GM12878 (cell line): Measurements from ENCODE around the gene SIPA1. TPM values are rescaled to one million over a fixed set of nuclear protein-coding genes. Genes with fewer than 3 reads are reported as not detected.

ENCODE experiments used
- ATAC-seq: fragments of 200-7000 bp; cut with Tn5 transposase; 3 replicates; pipeline ENCODE4 v1.9.1; 2020; ENCODE audit warnings: mild to moderate bottlenecking, moderate library complexity
- BruUV-seq: library from RNA; stranded (reverse); fragments of 400-500 nt; replicated peaks from 2 replicates; lab custom pipeline; 2021; lab: Mats Ljungman, UMichigan
- CTCF ChIA-PET: fragments of 300-600 bp; sonication (Branson Sonifier 250); formaldehyde crosslinking; extraction: SDS; loops from one replicate; lab custom pipeline; 2021; ENCODE audit warnings: inconsistent platforms; lab: Yijun Ruan, JAX
- POLR2A ChIA-PET: fragments of 350-600 bp; formaldehyde crosslinking; extraction: SDS; loops from one replicate; lab custom pipeline; 2021; ENCODE audit warnings: inconsistent platforms; lab: Charles Lee
- RAD21 ChIA-PET: fragments of 300-600 bp; sonication (Branson Sonifier 250); formaldehyde crosslinking; loops from one replicate; lab custom pipeline; 2023; ENCODE audit warnings: antibody characterized with exemption; ENCODE audit not compliant: unreplicated experiment; lab: Charles Lee
- SMC1A ChIA-PET: fragments of 300-600 bp; sonication (Branson Sonifier 250); formaldehyde crosslinking; loops from one replicate; lab custom pipeline; 2023; ENCODE audit not compliant: unreplicated experiment, uncharacterized antibody; lab: Charles Lee
- DNase-seq: peaks from one replicate; pipeline ENCODE4 v3.0.0-alpha.2; 2011; ENCODE audit warnings: low read depth, low spot score
- FAIRE-seq: peaks from 3 replicates; lab custom pipeline; 2011; peaks lifted over from hg19 to GRCh38; lab: Jason Lieb, UNC
- H2AFZ ChIP-seq: 2 replicates; pipeline ENCODE4 v1.6.0; 2011; ENCODE audit warnings: low read depth, low read length, control low read depth; ENCODE audit not compliant: control insufficient read depth
- H3K27ac ChIP-seq: 2 replicates; pipeline ENCODE4 v1.5.1; 2011; ENCODE audit warnings: control low read depth; ENCODE audit not compliant: control insufficient read depth, insufficient read depth
- H3K27me3 ChIP-seq, 2 experiments: replicated peaks in 1 of 2; 2 replicates each; pipeline versions ENCODE4 v1.6.0 to v1.6.1; 2011; ENCODE audit warnings: low read length in 1 of 2; ENCODE audit not compliant: control insufficient read depth in 2 of 2, insufficient read depth in 2 of 2
- H3K36me3 ChIP-seq, 2 experiments: 2 replicates each; pipeline ENCODE4 v1.5.1; 2011; ENCODE audit warnings: low read length in 1 of 2; ENCODE audit not compliant: control insufficient read depth in 2 of 2, insufficient read depth in 2 of 2
- H3K4me1 ChIP-seq: 2 replicates; pipeline ENCODE4 v1.6.1; 2011; ENCODE audit warnings: mild to moderate bottlenecking, low read length, moderate library complexity, mixed read lengths; ENCODE audit not compliant: control insufficient read depth, insufficient read depth
- H3K4me2 ChIP-seq: 2 replicates; pipeline ENCODE4 v1.6.0; 2011; ENCODE audit warnings: control low read depth; ENCODE audit not compliant: control insufficient read depth, insufficient read depth
- H3K4me3 ChIP-seq: fragments of 200-600 bp; sonication (generic); 2 replicates; pipeline ENCODE4 v1.5.1; 2016
- H3K79me2 ChIP-seq: 2 replicates; pipeline ENCODE4 v1.6.0; 2011; ENCODE audit warnings: low read length; ENCODE audit not compliant: control insufficient read depth, insufficient read depth
- H3K9ac ChIP-seq: 2 replicates; pipeline ENCODE4 v1.8.0; 2011; ENCODE audit warnings: low read length, control low read depth, mixed read lengths; ENCODE audit not compliant: control insufficient read depth, insufficient read depth
- H3K9me3 ChIP-seq: replicated peaks from 3 replicates; pipeline ENCODE4 v1.5.1; 2011; ENCODE audit warnings: mild to moderate bottlenecking, low read length; ENCODE audit not compliant: control insufficient read depth, insufficient read depth
- H4K20me1 ChIP-seq: 2 replicates; pipeline ENCODE4 v1.6.0; 2011; ENCODE audit not compliant: control insufficient read depth, insufficient read depth
- CEBPB ChIP-seq, 2 experiments: fragments of 150-350 bp in 1 of 2; IDR thresholded peaks; 2 replicates each; pipeline ENCODE4 v1.6.1; 2012 to 2014; ENCODE audit warnings: low read depth in 2 of 2, low read length in 2 of 2, borderline replicate concordance in 1 of 2, inconsistent platforms in 1 of 2
- FOXK2 ChIP-seq: fragments of 450-650 bp; IDR thresholded peaks from 2 replicates; pipeline ENCODE4 v1.6.1; 2017; ENCODE audit warnings: mild to moderate bottlenecking, moderate library complexity
- MAX ChIP-seq: IDR thresholded peaks from 2 replicates; pipeline ENCODE4 v1.6.1; 2012; ENCODE audit warnings: low read depth, low read length, improper control_type of control experiment
- POLR2AphosphoS2 ChIP-seq: IDR thresholded peaks from 2 replicates; pipeline ENCODE4 v1.6.1; 2011; ENCODE audit warnings: low read depth, mild to moderate bottlenecking, low read length, improper control_type of control experiment, moderate library complexity
- ZNF274 ChIP-seq: IDR thresholded peaks from one replicate; pipeline ENCODE4 v1.8.0; 2011; ENCODE audit not compliant: insufficient read length, insufficient read depth
- ZZZ3 ChIP-seq: IDR thresholded peaks from 2 replicates; pipeline ENCODE4 v1.6.1; 2011; ENCODE audit warnings: low read depth; ENCODE audit not compliant: control insufficient read depth, insufficient read length
- WGBS: methylation state at CpG from one replicate; pipeline ENCODE4 v1.1.6; 2016; ENCODE audit warnings: low lambda C conversion rate; ENCODE audit not compliant: insufficient replicate concordance, insufficient coverage; ENCODE audit errors: missing lambda C conversion rate; 5-methylcytosine and 5-hydroxymethylcytosine counted together
- in situ Hi-C: fragments of 300-500 bp; cut with MboI; formaldehyde crosslinking; loops from 9 replicates; pipeline ENCODE4 v1.14.3; 2018; ENCODE audit warnings: mixed read lengths
- intact Hi-C: fragments of 100-400 bp; cut with micrococcal nuclease; formaldehyde crosslinking; loops from one replicate; pipeline ENCODE4 v1.14.2; 2022; ENCODE audit not compliant: unreplicated experiment
- polyA plus RNA-seq, 11 experiments: library from polyadenylated mRNA; depleted of rRNA in 4 of 11; unstranded in 6 of 11; stranded (reverse) in 5 of 11; fragments of >200 nt; fragmentation: Nextera tagmentation in 4 of 11; fragmentation: Illumina TruSeq in 1 of 11; extraction: Ambion mirVana in 4 of 11; extraction: Trizol in 1 of 11; gene quantifications; 1 replicate in 1 of 11; 2 replicates in 10 of 11; pipeline versions ENCODE4 v1.2.1 to v1.2.3, GENCODE V29; 2011 to 2016; ENCODE audit warnings: inconsistent platforms in 2 of 11, missing spikeins in 2 of 11, low read depth in 1 of 11
- total RNA-seq, 4 experiments: library from RNA; depleted of rRNA in 3 of 4; stranded (reverse); fragments of >200 nt in 3 of 4; fragmentation: Illumina TruSeq in 1 of 4; extraction: Trizol in 1 of 4; gene quantifications; 2 replicates each; pipeline versions ENCODE4 v1.2.1 to v1.2.3, GENCODE V29; 2013 to 2021
- TF ChIP-seq, protein P1 (sequence below): fragments of 450-650 bp; IDR thresholded peaks from 2 replicates; pipeline ENCODE4 v1.6.1; 2017; ENCODE audit warnings: antibody characterized with exemption, mild to moderate bottlenecking, moderate library complexity

The SIPA1 gene
- total and polyA plus RNA-seq, 10 of the 15 experiments (the other 5 are each of a cell fraction or from before 2014, with no cell fraction given): 1.0 to 139 (median 33.4) TPM

DNA sequence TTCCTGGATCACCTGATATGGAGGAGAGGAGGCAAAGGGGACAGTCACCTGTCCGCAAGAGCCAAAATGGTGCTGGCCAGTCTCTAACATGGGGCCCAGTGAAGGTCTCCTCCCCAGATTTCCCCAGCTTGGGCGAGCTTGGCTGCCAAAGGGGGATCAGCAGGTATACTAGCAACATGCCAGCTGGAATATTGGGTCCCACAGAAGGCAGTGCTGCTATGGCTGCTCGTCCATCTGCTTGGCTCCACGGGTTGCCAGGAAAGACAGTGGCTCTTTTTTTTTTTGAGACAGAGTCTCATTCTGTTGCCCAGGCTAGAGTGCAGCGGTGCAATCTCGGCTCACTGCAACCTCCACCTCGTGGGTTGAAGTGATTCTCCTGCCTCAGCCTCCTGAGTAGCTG is 61.4 kb downstream of the SIPA1 start:
- DNase-seq (no peak), FAIRE-seq (no peak), ATAC-seq (no peak)
- no peak overlapping the region for H2AFZ ChIP-seq
- no peak overlapping the region for H3K9ac ChIP-seq
- intact Hi-C loops: no loop called here
- H3K27ac ChIP-seq: no peak overlapping the region
- H3K27me3 ChIP-seq: no peaks in the 10 kb centered on the region
- RAD21 ChIA-PET: no interaction called here
- TF ChIP-seq ZNF274: no peak
- TF ChIP-seq ZZZ3: no peak
- no peak for TF ChIP-seq FOXK2
- no peak for TF ChIP-seq POLR2AphosphoS2
- TF ChIP-seq, protein P1, sequence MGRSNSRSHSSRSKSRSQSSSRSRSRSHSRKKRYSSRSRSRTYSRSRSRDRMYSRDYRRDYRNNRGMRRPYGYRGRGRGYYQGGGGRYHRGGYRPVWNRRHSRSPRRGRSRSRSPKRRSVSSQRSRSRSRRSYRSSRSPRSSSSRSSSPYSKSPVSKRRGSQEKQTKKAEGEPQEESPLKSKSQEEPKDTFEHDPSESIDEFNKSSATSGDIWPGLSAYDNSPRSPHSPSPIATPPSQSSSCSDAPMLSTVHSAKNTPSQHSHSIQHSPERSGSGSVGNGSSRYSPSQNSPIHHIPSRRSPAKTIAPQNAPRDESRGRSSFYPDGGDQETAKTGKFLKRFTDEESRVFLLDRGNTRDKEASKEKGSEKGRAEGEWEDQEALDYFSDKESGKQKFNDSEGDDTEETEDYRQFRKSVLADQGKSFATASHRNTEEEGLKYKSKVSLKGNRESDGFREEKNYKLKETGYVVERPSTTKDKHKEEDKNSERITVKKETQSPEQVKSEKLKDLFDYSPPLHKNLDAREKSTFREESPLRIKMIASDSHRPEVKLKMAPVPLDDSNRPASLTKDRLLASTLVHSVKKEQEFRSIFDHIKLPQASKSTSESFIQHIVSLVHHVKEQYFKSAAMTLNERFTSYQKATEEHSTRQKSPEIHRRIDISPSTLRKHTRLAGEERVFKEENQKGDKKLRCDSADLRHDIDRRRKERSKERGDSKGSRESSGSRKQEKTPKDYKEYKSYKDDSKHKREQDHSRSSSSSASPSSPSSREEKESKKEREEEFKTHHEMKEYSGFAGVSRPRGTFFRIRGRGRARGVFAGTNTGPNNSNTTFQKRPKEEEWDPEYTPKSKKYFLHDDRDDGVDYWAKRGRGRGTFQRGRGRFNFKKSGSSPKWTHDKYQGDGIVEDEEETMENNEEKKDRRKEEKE: no peak
- TF ChIP-seq MAX: no peak
- TF ChIP-seq CEBPB (IDR thresholded peaks at IDR 0.05; ENCODE audit: borderline replicate concordance in 1 of 2, low read depth in 2 of 2, low read length in 2 of 2): no peak
- TF ChIP-seq, all 136 proteins: peak for 0
- Histone ChIP-seq H3K4me1 (no peaks in the 10 kb centered on the region), H3K36me3 (no peaks in the 10 kb centered on the region), H3K4me3 (no peak overlapping the region), H4K20me1 (no peaks in the 10 kb centered on the region), H3K4me2 (no peak overlapping the region), H3K9me3 (no peaks in the 10 kb centered on the region), H3K79me2 (no peaks in the 10 kb centered on the region)
- ChIA-PET CTCF (interaction anchor here (0.6 kb wide), 1 partner anchor 24 kb away, joined by 3 read pairs; no protein-coding TSS in a partner anchor), SMC1A (no interaction called here), POLR2A (no interaction called here)
- 52% methylated on average over 7 of the region's 7 CpGs for WGBS
- BruUV-seq: no TSS peak
- in situ Hi-C loops: no loop called here
